HG03469 (cell line): ENCODE measurements around the gene EPHB3.

Experiments used
- ATAC-seq: cut with Tn5 transposase; IDR thresholded peaks from one replicate; pipeline ENCODE4 v1.9.1; 2021; ENCODE audit warnings: mild to moderate bottlenecking, moderate library complexity, moderate number of reproducible peaks; ENCODE audit not compliant: unreplicated experiment

Gene EPHB3

DNA sequence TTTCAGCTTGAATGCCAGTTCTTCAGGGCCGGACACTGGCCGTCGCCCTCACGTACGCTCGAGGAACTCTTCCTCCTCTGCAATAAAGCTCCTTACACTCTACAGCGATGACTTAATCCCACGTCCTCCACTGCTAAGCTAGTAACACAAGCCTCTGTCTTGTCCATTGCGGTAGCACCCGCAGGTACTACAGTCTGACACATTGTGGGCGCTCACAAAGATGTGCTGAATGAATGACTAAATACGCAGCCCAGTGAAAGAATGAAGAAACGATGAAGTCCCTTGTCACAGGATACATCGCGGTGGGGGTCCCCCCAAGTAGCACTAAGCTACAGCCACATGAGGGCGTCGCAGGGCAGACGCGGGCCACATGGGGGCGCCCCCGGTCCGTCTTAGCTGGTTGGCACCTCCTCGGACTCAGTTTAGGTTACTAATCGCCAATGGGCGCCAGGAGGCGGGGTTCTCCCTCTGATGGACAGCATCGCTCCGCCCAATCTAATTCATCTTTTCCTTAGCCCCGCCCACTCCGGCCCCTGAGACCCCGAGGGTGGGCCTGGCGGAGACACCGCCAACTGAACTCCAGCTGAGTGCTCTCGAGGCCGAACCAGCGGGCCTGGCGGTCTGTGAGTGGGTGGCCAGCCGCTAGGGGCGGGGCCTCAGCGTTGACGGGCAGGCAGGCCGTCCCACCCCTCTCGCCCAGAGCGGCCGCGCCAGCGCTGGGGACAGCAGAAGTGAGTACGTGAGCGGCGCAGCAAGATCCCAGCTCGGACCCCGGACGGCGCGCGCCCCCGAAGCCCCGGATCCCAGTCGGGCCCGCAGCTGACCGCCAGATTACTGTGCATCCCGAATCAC is at the start of gene EPHB3:
TSS of gene EPHB3 (plus strand) at position 725 of the 852 bp plus-strand sequence. CDS start 451 bp downstream, outside the sequence.
- ATAC-seq = peak; percentile 78

DNA sequence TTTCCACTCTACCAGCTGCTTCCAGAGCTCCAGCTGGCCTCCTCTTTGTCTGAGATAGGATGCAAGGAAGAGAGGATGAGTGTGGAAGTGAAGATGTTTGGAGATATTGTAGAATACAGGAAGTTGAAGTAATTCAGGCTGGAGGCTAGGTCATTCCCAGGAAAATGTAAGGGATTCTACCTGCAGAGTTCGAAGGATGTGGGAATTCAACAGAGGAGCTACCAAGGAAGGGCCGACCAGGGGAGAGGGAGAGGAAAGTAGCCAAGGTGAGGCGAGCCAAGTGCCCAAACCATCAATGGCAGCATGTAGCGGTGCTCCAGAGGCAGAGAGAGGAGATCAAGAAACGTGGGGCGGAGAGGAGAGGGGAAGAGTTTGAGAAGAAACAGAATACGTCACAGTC is 49.0 kb upstream of the EPHB3 start:
- ATAC-seq = no peak

DNA sequence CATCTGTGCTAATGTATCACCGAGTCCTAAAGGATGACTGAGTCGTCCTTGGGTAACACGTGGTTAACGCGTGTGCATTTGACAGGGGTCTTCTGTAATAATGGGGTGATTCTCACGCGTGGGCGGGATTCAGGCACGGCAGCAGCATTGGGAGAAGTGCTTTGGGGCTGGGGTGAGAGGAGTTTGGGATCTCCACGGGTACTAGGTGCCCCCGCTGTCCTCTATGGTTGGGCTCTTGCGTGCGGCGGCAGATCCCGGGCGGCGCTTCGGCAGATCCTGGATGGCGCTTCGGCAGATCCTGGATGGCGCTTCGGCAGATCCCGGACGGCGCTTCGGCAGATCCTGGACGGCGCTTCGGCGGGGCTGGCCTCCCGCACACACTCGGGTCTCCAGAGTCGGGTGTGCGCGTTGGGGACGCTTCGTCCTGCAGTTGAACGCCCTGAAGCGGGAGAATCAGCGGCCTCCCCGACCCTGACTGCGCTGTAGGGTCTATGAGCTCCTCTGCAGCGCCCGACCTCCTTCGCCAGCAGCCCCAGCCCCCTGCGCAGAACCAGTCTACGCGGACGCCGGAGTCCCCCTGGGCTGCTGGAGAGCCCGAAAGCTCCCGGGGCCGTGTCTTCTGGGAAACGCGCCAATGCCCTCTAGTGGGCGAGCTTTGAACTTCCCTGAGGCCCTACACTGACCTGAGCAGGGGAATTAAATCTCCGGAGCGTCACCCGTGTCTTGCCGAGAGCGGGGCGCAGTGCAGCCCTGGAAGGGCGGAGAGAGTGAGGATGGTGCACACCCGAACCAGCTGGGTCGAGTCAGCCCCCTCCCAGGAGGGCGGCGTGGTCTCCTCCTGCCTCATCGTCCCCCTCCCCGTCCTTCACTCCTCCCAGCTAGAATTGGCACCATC is 48.1 kb upstream of the EPHB3 start:
- ATAC-seq = no peak

DNA sequence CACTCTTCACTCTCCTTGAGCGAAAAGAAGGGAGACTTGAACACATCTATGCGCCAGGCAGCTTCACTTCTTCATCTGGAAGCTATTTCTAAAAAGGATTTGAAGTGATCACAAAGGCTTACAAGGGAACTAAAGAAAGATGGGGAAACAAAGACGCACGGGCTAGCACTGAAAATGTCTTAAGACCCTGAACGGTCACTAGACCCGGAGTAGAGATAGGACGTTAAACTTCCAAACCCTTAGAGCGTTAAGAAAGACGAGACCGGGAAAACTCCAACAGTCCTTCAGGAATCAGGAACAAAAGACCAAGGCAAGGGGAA is 47.5 kb upstream of the EPHB3 start:
- no peak for ATAC-seq

DNA sequence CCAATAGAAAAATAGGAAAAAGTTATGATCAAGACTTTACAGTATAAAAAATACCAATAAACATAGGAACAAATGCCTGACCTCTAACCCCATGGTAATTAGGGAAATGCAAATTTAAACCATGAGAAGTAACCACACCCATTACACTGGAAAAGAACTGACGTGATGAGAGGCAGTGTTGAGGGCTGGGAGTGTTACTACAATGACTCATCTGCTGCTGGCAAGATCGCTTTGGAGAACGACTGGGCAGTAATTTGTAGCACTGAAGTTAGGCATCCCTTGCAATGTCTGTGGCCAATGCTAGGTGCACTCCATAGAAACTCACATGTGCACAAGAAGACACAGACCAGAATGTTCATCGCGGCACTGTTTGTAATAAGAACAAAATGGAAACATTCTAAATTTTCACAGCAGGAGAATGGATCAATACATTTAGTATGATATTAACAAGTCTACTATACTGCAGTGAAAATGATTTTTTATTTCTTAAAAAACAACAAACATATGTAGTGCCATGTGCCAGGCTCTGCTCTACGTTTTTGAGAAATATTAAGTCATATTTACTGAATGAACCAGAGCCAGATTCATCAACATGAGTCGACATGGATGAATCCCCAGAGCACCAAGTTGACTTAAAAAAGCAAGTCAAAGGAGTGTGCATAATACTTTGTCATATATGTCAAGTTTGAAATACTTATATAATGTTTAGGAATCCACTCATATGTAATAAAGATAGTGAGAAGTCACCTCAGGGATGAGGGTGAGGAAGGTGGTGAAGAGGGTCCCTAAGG is 37.6 kb upstream of the EPHB3 start:
- ATAC-seq = no peak

DNA sequence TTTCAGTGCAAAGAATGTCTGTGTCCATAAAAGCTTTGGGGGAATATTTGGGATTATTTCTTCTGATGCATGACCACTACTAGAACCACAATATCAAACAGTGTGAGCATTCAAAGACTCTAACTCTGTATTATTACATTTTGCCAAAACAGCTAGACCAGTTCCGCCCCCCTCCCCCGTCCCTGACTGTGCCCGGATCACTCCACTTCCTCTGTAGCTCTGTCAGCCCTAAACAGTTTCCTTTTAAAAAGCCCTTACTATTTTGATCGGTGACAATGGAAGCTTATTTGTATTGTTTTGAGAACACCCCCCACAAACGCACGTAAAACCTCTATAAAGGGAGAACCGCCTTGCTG is 36.6 kb upstream of the EPHB3 start:
- no peak for ATAC-seq

DNA sequence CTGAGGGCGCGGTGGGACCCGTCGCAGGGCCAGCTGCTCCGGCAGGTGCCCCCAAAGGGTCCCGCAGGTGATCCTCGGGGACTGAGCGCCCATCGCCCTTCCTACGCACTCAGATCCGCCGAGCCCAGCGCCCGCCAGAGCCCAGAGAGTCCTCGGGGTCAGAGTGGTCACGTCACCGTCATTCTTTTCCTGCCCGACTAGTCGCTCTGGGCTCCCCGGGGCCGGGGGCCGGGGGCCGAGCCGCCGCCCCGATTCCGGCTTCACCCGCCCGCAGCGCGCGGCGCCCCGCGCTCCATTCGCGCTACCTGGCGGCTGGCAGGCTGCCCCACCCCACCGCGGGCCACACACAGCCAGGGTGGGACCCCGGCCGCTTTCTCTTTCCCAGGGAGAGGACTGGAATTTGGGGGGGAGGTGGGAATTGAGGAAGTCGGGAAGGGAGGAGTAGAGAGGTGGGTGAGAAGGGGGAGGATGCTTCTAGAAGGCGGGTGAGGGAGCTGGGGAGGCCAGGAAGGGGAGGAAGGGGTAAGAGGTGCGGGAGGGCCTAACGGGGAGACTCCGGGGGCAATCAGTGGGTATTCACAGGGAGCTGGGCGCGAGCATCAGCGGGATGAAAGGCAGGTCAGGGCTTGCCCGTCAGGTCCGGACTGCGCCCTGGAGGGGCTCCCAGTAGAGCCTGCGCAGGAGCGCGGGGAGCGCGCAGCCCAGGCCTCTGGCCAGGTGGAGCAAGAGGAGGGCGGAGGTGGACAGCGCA is 36.1 kb upstream of the EPHB3 start:
- ATAC-seq = no peak

DNA sequence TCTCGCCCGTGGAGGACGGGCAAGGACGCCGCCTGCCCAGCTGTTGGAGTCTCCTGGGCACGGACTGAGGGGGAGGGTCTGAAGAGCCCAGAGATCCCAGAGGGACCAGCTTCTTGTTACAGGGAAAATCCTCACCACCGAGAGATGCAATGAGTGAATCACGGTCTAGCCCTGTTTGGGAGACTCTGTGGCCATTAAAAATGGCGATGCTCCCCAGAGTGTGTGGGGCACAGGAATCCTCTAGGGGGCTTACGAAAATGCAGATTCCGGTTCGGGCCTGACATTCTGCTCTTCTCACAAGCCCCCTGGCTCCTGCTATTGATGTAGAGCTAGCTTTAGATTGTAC is 35.5 kb upstream of the EPHB3 start:
- no peak for ATAC-seq

DNA sequence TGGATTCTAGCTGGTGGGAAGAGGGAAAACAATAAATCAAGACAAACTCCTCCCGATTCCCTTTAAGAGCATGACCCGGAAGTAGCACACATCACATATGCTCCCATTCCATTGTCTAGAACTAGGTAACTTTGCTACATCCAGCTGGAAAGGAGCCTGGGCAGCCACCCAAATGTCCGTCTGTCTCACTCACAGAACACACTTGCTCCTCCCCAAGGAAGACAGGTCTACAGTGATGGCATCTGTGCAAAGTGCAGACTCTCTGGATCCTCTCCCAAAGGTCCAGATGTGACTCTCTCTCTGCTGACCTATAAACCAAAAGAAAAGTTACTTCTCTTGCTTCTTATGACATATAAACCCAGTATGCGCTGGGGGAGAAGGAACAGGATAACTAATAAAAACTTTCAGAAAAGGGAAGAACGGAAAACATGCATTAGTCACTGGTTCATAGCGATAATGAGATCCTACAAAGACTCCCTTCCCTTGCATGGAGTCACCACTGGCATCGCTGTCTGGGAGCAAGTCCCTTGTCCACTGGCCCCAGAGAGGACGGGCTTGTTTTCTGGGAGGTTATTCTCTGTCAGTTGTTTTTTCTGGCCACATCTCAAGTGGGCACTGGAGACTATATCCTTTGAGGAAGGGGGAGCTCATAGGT is 29.8 kb upstream of the EPHB3 start:
- no peak for ATAC-seq

DNA sequence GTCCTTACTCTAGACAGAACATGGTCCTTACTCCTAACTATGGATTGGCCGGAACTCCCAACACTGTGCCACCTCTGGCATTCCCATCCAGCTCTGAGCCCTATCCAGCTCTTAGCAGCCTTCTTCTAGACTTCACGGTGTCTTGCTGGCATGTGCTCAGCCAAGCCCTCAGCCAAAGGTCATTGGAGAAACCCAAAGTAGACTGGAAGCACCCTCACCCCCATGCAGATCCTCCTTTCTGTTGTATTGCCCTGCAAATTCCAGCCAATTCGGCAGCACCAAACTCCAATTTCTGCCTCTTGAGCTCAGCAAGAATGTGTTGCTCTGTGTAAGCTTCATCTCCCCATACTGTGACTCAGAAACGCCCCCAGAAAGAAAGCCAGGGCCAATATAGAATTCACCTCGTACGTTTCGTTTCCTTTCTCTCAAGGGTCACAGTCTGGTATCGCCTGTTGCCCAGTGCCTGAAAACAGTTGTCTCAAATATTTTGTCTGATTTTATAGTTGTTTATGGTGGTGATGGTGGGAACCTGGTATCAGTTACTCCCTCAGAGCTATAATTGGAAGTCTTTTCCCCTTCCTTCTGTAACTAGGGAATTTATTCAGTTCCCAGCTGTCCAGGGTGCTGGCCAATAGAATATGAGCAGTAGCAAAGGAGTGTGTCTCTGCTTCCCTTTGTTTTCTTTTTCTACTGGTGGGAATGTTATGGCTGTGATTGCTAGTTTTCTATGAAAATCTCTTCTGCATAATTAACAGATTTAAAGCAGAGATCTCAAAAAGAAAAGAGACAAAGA is 28.4 kb upstream of the EPHB3 start:
- no peak for ATAC-seq

DNA sequence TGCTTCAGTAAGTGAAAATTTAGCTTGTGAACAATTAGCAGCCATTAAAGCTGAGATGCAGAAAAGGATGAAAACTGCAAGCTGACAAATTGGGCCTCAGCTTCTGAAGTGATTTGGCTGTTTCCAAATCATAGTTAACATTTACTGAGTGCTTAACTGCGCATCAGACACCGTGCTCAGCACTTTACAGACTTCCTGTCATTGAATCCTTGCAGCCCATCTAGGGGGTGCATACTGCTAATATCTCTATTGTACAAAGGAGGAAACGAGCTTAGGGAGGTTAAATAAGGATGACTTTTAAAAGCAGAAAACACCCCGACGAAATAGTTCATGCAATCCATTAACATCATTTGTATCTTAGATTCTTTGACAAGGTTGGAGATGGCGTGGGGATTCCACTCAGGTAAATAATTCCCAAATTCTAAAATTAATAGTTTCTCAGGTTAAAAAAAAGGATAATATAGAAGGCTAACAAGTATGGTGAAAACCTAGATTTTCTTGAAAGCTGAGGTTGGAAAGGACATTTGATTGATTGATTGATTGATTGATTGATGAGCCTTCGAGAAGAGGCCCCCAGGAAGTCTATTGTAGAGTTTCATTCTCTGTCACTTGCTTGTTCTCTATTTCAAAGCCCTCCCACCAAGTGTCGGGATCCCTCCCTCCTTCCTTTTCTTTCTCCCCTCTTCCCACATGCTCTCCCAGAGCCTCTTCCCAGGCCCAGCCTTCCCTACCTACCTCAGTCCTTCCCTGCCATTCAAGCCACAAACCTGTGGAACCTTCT is 23.5 kb upstream of the EPHB3 start:
- ATAC-seq = no peak

DNA sequence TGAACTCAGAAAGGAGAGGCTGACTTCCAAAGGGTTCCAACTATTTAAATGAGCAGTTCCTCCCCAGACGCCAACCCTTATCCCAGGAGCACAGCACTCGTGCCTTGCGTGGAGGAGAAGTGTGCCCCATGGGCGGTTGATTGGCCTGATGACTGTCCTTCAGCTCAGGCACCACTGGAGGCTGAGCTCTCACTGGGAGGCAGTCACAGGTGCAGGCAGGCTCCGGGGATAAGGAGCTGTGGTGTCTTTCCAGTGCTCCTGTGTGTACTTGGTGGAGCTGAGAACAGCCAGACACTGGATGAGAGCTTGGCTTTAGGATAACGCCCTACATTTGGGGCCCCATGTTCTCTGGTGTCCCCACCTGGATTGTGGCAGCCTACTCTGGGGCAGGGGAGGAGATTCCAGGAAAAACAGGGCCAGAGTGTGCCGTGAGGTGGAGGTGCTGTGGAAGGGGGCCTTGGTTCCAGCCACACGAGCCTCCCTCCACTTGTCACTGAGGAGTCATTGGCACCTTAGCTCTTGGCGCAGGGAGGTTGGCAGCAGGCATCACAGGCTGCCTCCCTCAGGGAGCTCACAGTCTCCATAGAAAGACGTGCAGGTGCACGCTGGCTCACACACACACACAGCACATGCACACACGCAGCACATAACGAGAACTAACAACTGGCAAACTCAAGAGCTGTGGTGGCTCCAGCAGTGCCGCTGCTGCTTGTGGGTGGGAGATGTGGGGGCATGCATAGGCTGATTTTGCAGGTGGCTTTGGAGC is 22.7 kb upstream of the EPHB3 start:
- ATAC-seq = no peak

DNA sequence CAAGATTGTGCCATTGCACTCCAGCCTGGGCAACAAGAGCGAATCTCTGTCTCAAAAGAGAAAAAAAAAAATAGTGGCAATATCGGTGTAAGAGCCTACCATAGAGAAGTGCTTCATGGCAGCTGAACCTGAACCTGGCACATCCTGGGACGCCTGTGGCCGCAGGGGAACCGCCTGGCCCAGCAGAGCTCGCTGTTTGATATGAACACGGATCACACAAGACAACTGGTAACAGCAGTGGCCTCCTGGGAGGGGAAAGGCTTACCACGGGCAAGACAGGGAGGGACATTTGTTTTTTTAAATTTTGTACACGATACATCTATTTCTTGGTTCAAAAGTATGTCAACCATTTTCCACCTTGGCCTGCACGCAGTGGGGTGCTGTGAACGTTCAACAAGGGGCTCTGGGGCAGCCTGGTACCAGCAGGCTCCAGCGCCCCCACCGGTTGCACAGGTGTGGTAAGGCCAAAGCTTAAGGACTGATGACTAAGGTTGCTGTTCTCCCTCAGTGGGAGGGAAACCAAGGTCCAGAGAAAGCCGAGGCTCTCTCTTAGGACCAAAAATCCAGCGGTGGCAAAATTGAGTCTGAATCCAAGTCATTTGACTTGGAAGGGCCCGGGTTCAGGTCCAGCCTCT is 21.7 kb upstream of the EPHB3 start:
- no peak for ATAC-seq

DNA sequence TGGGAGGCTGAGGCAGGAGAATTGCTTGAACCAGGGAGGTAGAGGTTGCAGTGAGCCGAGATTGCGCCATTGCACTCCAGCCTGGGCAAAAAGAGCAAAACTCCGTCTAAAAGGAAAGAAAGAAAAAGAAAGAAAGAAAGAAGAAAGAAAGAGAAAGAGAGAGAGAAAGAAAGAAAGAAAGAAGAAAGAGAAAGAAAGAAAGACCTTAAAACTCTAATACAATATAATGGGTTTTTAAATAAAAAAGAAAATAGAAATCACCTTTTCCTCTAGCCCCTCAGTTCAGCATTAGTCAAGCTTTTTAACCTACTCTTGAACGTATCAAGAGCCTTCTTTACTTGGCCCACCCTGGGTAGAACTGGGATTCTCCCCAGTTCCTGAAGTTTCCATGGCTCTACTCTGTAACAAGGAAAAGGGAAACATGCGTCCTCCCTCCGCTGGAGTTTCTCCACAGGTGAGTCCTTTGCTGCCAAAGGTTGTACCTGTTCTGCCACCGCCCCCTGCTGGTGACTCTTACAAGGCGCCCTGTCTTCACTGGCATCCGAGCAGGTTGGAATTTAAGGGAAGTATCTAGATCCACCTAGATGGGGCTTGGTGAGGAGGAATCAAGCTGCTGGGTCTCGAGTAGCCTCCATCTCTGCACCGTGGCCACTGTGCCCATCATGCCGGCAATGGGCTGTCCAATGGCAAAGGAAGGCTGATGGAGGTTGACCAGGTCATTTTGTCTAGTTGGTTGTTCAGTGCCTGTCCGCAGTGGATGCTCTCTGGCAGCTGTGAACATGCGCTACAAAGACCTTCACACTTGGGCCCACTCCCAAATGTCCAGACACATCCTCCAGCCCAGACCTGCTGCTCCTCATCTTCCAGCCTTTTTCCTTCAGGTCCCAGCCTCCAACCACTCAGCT is 20.6 kb upstream of the EPHB3 start:
- ATAC-seq = no peak

DNA sequence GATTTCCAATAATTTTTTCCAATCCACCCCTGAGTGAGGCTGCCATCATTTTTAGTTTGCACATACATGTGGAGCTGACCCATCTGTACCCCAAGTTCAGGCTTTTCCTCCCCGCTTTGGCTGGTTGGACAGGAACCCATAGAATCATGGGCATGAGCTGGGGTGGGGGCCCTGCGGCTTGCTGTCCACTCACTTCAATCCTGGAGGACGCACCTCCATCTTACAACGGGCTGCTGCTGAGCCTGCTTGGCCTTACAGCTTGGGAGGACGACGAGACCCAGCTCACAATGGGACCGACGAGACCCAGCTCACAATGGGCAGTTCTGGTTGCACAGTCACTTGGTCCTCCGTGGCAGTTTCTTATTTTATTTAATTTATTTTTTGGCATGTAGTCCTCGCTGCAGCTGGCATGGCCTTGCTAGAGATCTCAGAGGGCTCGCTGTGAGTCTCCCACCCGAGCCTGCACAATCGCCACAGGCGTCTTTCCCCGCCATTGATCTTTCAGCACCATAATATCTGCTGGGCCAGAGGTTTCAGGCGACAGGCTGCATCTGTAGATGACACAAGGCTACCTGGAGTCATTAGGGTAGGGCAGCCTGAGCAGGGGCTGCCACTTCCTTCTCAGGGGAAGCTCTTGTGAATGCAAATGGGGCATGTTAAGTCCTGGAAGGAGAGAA is 19.6 kb upstream of the EPHB3 start:
- no peak for ATAC-seq

DNA sequence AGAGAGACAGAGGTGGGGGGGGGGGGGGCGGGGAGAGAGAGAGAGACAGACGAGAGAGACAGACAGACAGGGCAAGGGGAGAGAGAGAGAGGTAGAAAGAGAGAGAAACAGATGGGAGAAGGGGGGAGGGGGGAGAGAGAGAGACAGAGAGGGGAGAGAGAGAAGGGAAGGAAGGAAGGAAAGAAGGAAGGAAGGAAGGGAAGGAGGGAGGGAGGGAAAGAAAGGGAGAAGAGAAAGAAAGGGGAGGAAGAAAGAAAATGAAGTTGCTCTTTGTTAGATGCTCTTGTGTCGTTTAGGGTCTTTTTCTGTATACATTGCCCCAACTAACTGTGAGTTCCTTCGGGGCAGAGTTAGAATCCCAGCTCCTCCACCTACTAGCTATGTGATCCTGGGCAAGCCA is 19.0 kb upstream of the EPHB3 start:
- ATAC-seq = no peak
